IMR-90 (cell line): ENCODE measurements around the gene AMBRA1.

ENCODE experiments used
- BHLHE40 ChIP-seq: fragments of 150-350 bp; IDR thresholded peaks from 2 replicates; pipeline ENCODE4 v1.6.1; 2016; ENCODE audit warnings: mild to moderate bottlenecking, low read depth, low read length
- CHD1 ChIP-seq: IDR thresholded peaks from 2 replicates; pipeline ENCODE4 v1.6.1; 2012; ENCODE audit warnings: low read depth, low read length, improper control_type of control experiment
- CTCF ChIP-seq: conservative IDR thresholded peaks from 2 replicates; pipeline ENCODE4 v1.5.1; 2012; ENCODE audit warnings: mild to moderate bottlenecking, low read depth, low read length, improper control_type of control experiment
- FOS ChIP-seq: fragments of 150-350 bp; IDR thresholded peaks from 2 replicates; pipeline ENCODE4 v1.6.1; 2016; ENCODE audit warnings: low read depth, low read length
- POLR2A ChIP-seq: IDR thresholded peaks from 2 replicates; pipeline ENCODE4 v1.6.1; 2012; ENCODE audit warnings: mild to moderate bottlenecking, low read depth, low read length
- RAD21 ChIP-seq: IDR thresholded peaks from 2 replicates; pipeline ENCODE4 v1.6.1; 2012; ENCODE audit warnings: low read length, improper control_type of control experiment
- RCOR1 ChIP-seq: IDR thresholded peaks from 2 replicates; pipeline ENCODE4 v1.6.1; 2012; ENCODE audit warnings: mild to moderate bottlenecking, low read length, improper control_type of control experiment; ENCODE audit not compliant: insufficient replicate concordance
- RFX5 ChIP-seq: IDR thresholded peaks from 2 replicates; pipeline ENCODE4 v1.8.0; 2012; ENCODE audit warnings: low read depth, mild to moderate bottlenecking, low read length, moderate library complexity
- USF2 ChIP-seq: fragments of 150-350 bp; IDR thresholded peaks from 2 replicates; pipeline ENCODE4 v1.6.1; 2017; ENCODE audit warnings: mild to moderate bottlenecking, antibody characterized with exemption, low read length, low read depth

- TF ChIP-seq CTCF (no peak), BHLHE40 (no peak), POLR2A (no peak), RFX5 (no peak), FOS (no peak), RAD21 (no peak), RCOR1 (no peak), CHD1 (no peak), USF2 (no peak)
Observed at GRCh38 chr11:46513934-46514342, 79.9 kb downstream of the AMBRA1 start.
